Measurements from ENCODE around the gene DNAH1.

Gene DNAH1

DNA sequence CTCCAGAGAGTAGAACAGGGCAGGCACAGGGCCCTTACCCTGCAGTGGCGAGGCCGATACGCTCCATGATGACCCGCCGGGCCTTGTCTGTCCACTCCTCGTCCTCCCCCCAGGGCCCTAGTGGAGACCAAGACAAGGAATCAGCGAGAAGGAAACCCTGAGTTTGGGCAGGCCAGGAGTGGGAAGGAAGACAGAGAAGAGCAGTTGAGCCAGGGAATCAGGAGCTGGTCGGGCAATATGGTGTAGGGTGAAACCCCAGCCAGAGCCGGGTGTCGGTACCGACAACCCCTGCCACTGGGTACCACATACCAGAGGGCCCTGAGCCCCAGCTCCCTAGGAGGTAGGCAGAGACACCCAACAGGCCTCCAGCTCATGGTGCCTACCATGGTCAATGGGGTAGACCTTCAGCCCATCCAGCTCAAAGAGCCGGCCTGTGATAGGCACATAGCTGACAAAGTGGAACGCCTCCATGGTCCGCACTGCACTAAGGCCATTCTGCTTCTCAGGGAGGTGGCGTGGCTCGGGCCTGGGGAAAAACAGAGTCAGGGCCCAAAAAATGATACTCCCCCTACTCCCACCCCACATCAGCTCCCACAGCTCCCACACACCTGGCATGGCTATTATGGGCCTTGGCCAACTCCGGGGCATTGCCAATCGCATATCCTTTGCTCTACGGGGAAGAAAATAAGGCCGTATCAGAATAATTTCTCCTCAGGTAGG lies 90.8 kb downstream of the DNAH1 start:
- DNase-seq: no peak

- DNase-seq: no peak
These were observed 91.7 kb downstream of the DNAH1 start for GRCh38 chr3:52407779-52408178.

GRCh38 chr3:52408466-52408865 lies 92.3 kb downstream of the DNAH1 start:
- DNase-seq: no peak

DNA sequence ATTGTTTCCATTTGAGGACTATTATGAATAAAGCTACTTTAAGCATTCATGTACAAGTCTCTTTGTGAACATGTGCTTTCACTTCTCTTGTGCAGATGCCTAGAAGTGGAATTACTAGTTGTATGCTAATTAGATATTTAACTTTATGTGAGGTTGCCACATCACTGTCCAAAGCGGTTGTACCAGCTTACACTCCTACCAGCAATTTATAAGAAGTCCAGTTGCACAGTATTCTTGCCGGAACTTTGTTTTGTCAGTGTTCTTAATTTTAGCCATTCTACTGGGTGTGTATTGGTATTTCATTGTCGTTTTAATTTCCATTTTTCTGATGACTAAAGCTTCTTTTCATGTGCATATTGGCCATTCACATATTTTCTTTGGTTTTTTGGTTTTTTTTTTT lies 99.7 kb downstream of the DNAH1 start:
- DNase-seq: no peak

GRCh38 chr3:52420388-52420787 lies 104.3 kb downstream of the DNAH1 start:
- no peak for DNase-seq

GRCh38 chr3:52422669-52423068 lies 106.5 kb downstream of the DNAH1 start:
- DNase-seq: no peak

DNA sequence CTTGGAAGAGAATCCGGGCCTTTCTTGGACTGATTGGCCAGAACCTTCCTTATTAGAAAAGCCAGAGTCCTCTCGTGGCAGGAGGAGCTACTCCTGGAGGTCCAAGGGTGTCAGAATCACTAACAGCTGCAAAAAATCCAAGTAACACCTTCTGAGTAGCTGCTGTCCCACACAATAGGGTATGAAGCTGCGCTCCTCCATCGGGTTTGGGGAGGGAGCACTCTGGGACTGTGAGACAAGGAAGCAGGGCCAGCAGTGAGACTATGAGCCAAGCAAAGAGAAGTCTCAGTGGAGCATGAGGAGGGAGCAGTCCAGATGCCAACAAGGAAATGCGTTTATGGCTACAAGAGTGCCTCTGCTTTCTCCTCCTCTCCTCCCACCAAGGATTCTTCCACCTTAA lies 107.1 kb downstream of the DNAH1 start:
- DNase-seq: no peak

DNA sequence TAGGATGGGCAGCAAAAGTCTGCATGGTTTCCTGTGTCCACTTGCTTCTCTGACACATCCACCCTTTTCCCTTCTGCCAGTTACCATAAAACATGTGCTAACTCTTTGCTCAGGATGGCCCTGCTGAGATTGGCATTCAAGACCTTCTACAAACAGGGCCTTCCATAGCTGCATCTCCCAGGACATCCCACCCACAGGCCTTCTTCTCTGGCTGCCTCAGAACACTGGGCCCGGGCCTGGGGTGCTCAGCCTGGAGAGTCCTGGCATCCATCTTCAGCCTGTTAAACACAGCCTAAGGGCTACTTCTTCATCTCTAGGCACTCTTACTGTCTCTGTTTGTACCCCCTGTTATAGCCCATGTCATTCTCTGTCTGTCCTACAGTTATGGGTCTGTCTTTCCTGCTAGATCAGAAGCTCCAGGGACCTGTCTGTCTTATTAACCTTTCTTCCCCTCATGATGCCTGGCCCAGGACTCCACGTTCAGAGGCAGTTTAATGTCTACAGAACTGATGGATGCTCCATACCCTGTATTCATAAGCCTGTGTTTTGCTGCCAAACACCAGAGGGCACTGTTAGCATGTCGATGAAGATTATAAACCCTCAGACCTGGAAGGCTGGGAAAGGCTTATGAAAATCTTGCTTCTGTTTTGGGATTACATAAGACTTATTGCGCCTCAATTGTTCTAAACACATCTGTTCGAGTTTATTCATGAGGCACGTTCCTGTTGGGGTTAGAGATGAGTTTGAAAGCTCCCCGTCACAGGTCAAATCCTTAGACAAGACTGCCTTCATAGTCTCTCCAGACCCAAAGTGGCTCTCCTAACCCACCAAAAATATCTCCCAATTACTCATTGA lies 112.3 kb downstream of the DNAH1 start:
- peak; percentile 29 for DNase-seq

DNA sequence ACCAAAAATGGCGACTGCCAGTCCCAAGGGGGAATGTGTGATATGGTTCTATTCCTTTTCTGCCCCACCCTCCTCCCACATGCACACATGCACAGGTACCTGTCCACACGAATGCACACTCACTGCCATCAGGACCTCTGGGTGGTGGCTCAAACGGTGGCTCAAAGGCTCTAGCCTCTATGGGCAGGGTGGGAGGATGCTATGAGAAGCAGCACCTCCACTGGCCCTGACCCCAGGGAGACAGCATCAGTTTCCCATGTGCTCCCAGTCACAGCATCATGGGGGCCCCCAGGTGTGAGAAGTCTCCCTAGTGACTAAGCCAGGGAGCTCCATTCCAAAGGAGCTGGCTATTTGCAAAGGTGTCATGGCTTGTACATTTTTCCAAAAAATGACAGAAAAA lies 112.9 kb downstream of the DNAH1 start:
- no peak for DNase-seq

GRCh38 chr3:52429779-52430415 lies 113.8 kb downstream of the DNAH1 start:
- DNase-seq: no peak

GRCh38 chr3:52430416-52430810 lies 114.3 kb downstream of the DNAH1 start:
- no peak for DNase-seq

DNA sequence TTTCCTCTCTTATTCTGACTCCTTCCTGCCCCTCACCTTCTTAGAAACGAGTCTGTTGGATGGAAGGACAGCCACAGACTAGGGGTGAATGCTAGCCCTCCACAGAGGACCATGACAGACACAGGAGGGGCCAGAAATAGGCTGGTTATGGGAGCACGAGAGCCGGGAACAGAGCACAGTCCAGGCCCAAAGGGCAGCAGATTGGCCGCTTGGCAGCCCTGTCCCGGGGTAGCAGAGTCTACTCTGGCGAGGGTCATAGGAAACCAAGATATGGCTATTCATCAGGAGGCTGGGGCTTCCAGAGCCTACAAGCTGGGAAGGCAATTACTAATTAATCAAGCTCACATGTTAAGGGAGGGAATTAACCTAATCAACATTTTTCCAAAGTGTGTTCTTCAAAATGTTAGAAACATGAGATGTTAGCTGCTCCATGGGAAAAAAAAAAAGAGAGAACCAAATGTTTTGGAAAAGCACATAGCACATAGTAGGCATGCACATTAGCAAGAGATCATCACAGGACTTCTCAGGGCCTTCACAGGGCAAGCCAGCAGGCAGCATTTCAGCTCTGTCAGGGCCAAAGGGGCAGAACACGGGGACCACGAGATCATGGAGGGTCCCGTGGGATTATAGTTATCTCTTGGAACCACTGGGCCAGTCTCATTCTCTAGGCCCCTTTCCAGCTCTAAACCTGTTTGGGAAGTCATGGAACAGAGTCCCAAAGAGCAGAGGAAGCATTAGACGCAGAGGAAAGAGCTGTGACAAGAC lies 115.5 kb downstream of the DNAH1 start:
- no peak for DNase-seq

DNA sequence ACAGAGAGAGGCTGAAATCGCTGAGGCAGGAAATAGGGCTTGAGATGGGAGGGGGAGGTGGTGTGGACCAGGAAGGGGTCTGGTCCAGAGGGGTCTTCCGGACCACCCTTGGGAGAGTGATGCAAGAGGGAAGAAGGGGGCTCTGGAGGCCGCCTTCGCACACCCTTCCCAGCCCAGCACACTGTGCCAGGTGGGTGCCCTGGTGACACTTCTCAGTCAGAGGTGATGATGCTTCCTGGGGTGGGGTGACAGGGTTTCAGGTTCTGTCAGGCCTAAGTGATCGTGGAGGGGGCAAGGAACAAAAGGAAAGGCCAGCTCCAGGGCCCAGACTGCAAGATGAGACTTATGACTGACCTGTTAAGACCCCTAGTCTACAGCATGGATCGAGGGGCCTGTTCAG lies 116.1 kb downstream of the DNAH1 start:
- no peak for DNase-seq

- DNase-seq: no peak
These were observed 116.6 kb downstream of the DNAH1 start for GRCh38 chr3:52432691-52433141.

DNA sequence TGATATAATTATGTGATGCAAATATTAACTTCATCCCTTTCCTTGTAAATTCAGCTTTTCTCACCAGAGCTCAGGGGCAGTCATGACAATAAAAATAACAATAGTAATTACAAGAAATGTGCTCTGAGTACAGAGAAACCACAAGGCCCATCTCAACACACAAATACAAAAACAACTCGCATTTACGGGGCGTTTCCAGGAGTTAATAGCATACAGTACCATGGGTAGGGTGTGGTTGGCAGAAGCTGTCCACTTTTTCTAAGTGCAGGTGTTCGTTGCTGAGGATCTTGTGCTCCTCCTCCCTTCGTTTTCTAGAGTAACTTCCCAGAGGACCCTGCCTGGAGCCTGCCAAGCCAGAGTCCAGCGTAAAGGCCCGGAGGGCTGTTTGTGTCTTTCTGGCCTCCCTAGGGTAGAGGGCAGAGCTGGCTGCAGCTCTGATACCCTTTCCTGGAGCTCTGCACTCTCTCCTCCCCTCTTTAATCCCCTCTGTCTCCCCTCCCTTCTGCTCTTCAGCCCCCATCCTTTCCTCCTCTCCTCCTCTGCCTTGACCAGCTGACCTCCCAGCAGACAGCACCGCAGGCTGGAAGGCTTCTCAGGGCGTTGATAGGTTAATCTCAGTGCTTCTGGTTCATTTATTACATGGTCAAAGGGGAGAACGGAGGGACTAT lies 117.3 kb downstream of the DNAH1 start:
- DNase-seq: no peak

- DNase-seq: no peak
These were observed 117.9 kb downstream of the DNAH1 start for GRCh38 chr3:52433996-52434479.

DNA sequence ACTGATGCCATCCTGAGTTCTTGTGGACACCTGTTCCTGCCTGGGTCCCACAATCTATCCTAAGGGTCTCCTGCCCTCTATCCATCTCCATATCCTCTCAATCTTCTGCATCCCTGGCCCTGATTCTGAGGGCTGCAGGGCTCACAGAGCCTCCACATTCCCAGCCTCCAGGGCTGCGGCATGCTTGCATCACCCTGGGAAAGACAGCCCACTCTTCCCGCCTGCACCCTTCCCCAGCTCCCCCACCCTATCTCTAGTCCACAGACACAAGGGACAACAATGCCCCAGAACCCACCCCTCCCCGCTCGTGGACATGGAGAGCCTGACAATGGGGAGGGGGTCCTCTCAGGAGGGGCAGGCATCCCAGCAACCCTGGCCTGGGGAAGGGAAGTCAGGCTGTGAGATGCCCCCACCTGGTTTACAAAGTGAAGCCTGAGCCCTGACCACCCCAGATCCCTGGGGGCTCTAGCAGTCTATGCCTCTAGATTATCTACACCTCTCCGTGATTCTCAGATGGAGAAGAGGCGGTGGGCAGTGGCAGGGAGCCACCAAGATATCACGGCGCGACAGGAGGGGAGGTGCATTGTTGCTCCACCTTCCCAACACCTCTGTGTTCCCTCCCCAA lies 118.5 kb downstream of the DNAH1 start:
- DNase-seq: no peak

DNA sequence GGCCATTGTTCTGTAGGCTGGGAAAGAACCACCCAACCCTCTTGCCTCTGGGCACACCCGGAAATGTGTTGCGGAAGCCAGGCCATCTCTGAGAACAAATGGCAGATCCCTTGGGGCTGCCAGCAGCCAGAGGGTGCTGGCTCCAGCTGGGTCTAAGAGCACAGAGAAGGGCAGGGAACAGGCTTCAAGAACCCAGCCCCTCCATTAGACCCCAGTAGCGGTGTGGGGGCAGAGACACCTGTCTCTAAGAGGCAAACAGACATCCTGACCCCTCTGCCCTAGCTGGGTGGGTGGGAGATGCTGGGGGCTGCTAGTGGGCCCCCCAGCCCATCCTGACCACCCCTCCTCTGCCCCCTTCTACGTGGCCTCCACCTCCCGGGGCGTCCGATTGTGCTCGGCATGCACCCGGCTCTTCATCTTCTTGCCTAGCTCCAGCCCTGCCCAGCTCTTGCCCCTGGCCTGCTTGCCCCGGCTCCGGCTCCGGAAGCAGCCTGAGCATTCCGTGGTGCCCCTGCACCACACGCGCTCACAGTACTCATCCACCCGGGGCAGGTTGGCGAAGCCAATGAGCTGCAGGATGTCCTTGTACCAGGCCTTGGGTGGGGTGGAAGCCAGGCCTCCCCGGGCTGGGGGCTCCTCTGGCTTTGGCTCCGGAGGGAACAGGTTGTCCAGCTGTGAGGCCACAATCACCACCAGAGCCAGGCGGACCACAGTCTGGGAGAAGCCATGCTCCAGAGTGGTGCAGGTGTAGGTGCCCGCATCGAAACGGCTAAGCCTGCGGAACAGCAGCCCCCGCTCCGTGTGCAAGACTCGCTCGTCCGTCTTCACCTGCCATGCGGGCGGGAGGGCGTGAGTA lies 119.4 kb downstream of the DNAH1 start:
- DNase-seq: no peak

DNA sequence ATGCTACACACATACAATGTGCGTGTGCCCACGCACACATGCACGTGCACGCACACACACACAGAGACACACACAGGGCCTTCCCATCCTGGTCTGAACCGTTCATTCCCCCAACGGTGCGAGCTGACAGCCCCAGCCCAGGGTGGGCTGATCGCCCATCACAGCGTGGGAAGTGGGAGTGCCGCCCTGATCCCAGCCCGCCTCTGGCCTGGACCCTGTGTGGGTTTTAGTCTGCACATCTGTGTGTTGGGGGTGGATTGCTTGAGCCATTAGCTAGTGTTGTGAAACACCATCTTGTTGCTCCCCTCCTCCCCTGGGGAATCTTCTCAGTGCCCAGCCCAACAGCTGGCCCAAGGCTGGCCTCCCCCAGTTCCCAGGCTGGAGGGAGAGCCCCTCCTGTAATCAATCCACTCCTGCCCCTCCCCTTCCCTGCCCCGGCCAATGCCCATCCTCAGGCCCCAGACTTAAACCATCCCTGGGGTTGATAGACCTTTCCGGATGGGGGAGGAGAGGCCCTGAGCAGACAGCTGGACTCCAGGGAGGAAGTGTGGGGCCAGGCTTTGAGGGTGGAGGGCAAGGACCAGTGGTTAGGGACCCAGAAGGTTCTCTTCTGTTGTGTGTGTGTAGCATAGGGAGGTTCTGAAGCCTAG lies 120.5 kb downstream of the DNAH1 start:
- no peak for DNase-seq
